PC-3 (cell line): Measurements from ENCODE around the gene CAPN10. TPM values are rescaled to one million over a fixed set of nuclear protein-coding genes. Genes with fewer than 3 reads are reported as not detected.

Experiments
- ATAC-seq: fragments of 200-7000 bp; cut with Tn5 transposase; 2 replicates; pipeline ENCODE4 v1.9.1; 2020; ENCODE audit warnings: mild to moderate bottlenecking, moderate library complexity
- BruUV-seq: library from RNA; stranded (reverse); fragments of 400-500 nt; replicated peaks from 2 replicates; lab custom pipeline; 2021; lab: Mats Ljungman, UMichigan
- CTCF ChIA-PET: fragments of 300-600 bp; sonication (Branson Sonifier 250); formaldehyde crosslinking; loops from one replicate; lab custom pipeline; 2022; ENCODE audit warnings: antibody characterized with exemption; lab: Charles Lee
- POLR2A ChIA-PET: fragments of 300-600 bp; sonication (Branson Sonifier 250); formaldehyde crosslinking; loops from one replicate; lab custom pipeline; 2022; ENCODE audit warnings: antibody characterized with exemption; ENCODE audit not compliant: unreplicated experiment; lab: Charles Lee
- DNase-seq: peaks from one replicate; pipeline ENCODE4 v3.0.0-alpha.2; 2015
- H2AFZ ChIP-seq: fragments of 300-600 bp; sonication (generic); 2 replicates; pipeline ENCODE4 v1.6.0; 2016; ENCODE audit warnings: antibody characterized with exemption, low read length
- H3F3A ChIP-seq: fragments of 300-600 bp; sonication (generic); one replicate; pipeline ENCODE4 v1.6.0; 2017; ENCODE audit warnings: antibody characterized with exemption, low read length, control low read depth, mild to moderate bottlenecking; ENCODE audit not compliant: unreplicated experiment
- H3K27ac ChIP-seq: fragments of 300-600 bp; sonication (generic); 2 replicates; pipeline ENCODE4 v1.5.1; 2016; ENCODE audit warnings: mild to moderate bottlenecking, low read length
- H3K27me3 ChIP-seq: fragments of 300-600 bp; sonication (generic); 2 replicates; pipeline ENCODE4 v1.6.1; 2016; ENCODE audit warnings: low read length, mixed read lengths
- H3K36me3 ChIP-seq: fragments of 300-600 bp; sonication (generic); 2 replicates; pipeline ENCODE4 v1.6.1; 2016; ENCODE audit warnings: low read depth, mixed run types, low read length, mixed read lengths
- H3K4me1 ChIP-seq: fragments of 300-600 bp; sonication (generic); 2 replicates; pipeline ENCODE4 v1.5.1; 2016; ENCODE audit warnings: low read length; ENCODE audit not compliant: insufficient read depth
- H3K4me2 ChIP-seq: fragments of 300-600 bp; sonication (generic); 2 replicates; pipeline ENCODE4 v1.6.0; 2016; ENCODE audit warnings: low read length
- H3K4me3 ChIP-seq: fragments of 300-600 bp; sonication (generic); 2 replicates; pipeline ENCODE4 v1.5.1; 2016; ENCODE audit warnings: mild to moderate bottlenecking, low read length, mixed read lengths
- H3K79me2 ChIP-seq: fragments of 300-600 bp; sonication (generic); 2 replicates; pipeline ENCODE4 v1.6.1; 2017; ENCODE audit warnings: low read length, mixed read lengths
- H3K9ac ChIP-seq: fragments of 300-600 bp; sonication (generic); 2 replicates; pipeline ENCODE4 v1.6.0; 2016; ENCODE audit warnings: mild to moderate bottlenecking, low read length
- H3K9me2 ChIP-seq: fragments of 300-600 bp; sonication (generic); replicated peaks from 2 replicates; pipeline ENCODE4 v1.6.1; 2016; ENCODE audit warnings: mixed run types, low read length, mixed read lengths
- H3K9me3 ChIP-seq: fragments of 300-600 bp; sonication (generic); 2 replicates; pipeline ENCODE4 v1.6.1; 2016; ENCODE audit warnings: low read length, mixed read lengths
- H4K20me1 ChIP-seq: fragments of 300-600 bp; sonication (generic); 2 replicates; pipeline ENCODE4 v1.6.1; 2016; ENCODE audit warnings: low read length, mixed read lengths
- CTCF ChIP-seq: fragments of 300-600 bp; sonication (generic); conservative IDR thresholded peaks from 2 replicates; pipeline ENCODE4 v1.5.1; 2017; ENCODE audit warnings: antibody characterized with exemption, low read depth, mild to moderate bottlenecking, low read length
- EZH2 ChIP-seq: fragments of 300-600 bp; sonication (generic); IDR thresholded peaks from one replicate; pipeline ENCODE4 v1.6.1; 2017; ENCODE audit warnings: antibody characterized with exemption, mild to moderate bottlenecking, low read length; ENCODE audit not compliant: unreplicated experiment
- EZH2phosphoT487 ChIP-seq: fragments of 300-600 bp; sonication (generic); IDR thresholded peaks from 2 replicates; pipeline ENCODE4 v1.6.1; 2018; ENCODE audit warnings: mild to moderate bottlenecking, antibody characterized with exemption, low read length, borderline replicate concordance
- intact Hi-C: fragments of 100-400 bp; cut with micrococcal nuclease; formaldehyde crosslinking; loops from 2 replicates; pipeline ENCODE4 v1.9.0; 2023
- total RNA-seq: library from RNA; depleted of rRNA; stranded (reverse); fragments of >200 nt; gene quantifications from 2 replicates; pipeline ENCODE4 v1.2.3, GENCODE V29; 2014

CAPN10 gene
- total RNA-seq, 1 experiment from 2014 or later: 32.2 TPM

GRCh38 chr2:240572141-240573031 lies 14.1 kb upstream of the CAPN10 start:
- H3K9me3 ChIP-seq: no peaks in the 10 kb centered on the region
- no peak overlapping the region for H3K27ac ChIP-seq
- TF ChIP-seq EZH2 (no peak), CTCF (no peak), EZH2phosphoT487 (no peak)
- no peaks in the 10 kb centered on the region for H4K20me1 ChIP-seq
- no peak overlapping the region for H3K4me3 ChIP-seq
- BruUV-seq: no TSS peak
- ATAC-seq: no peak
- no peak overlapping the region for H3K4me2 ChIP-seq
- H3K79me2 ChIP-seq: peaks cover 26% of the 10 kb centered on the region
- H2AFZ ChIP-seq: no peak overlapping the region
- intact Hi-C loops: no loop called here
- no peaks in the 10 kb centered on the region for H3K27me3 ChIP-seq
- H3K9me2 ChIP-seq: no peaks in the 10 kb centered on the region
- no peaks in the 10 kb centered on the region for H3F3A ChIP-seq
- peaks cover 16% of the 10 kb centered on the region for H3K4me1 ChIP-seq
- no peak overlapping the region for H3K9ac ChIP-seq
- H3K36me3 ChIP-seq: peaks cover 4% of the 10 kb centered on the region; the same call in 1 of the 2 replicates
- POLR2A ChIA-PET: no interaction called here
- CTCF ChIA-PET: no interaction called here
- no peak for DNase-seq

GRCh38 chr2:240573071-240573515 lies 13.4 kb upstream of the CAPN10 start:
- H3K9me3 ChIP-seq: no peaks in the 10 kb centered on the region
- no peaks in the 10 kb centered on the region for H4K20me1 ChIP-seq
- POLR2A ChIA-PET: no interaction called here
- no peak overlapping the region for H3K27ac ChIP-seq
- no peak for TF ChIP-seq CTCF
- no peak for TF ChIP-seq EZH2phosphoT487
- no peak for TF ChIP-seq EZH2
- H3K4me3 ChIP-seq: no peak overlapping the region
- ATAC-seq: no peak
- BruUV-seq: no TSS peak
- CTCF ChIA-PET: no interaction called here
- peaks cover 32% of the 10 kb centered on the region for H3K79me2 ChIP-seq
- no peaks in the 10 kb centered on the region for H3K27me3 ChIP-seq
- H2AFZ ChIP-seq: no peak overlapping the region
- DNase-seq: no peak
- no peaks in the 10 kb centered on the region for H3F3A ChIP-seq
- H3K9me2 ChIP-seq: no peaks in the 10 kb centered on the region
- H3K4me2 ChIP-seq: no peak overlapping the region
- intact Hi-C loops: no loop called here
- peaks cover 11% of the 10 kb centered on the region for H3K4me1 ChIP-seq
- H3K9ac ChIP-seq: no peak overlapping the region
- H3K36me3 ChIP-seq: peaks cover 4% of the 10 kb centered on the region; the same call in 1 of the 2 replicates
